Heart right ventricle (tissue), 16 donors: Measurements from ENCODE around the gene FAM3A. TPM values are rescaled to one million over a fixed set of nuclear protein-coding genes. Genes with fewer than 3 reads are reported as not detected.

Experiments used
- ATAC-seq, 8 donors: fragments of 200-7000 bp; cut with Tn5 transposase; one replicate each; pipeline ENCODE4 v1.9.1; 2020; ENCODE audit warnings: mild to moderate bottlenecking in 8 of 8, moderate library complexity in 8 of 8, moderate number of reproducible peaks in 1 of 8
- DNase-seq, 2 donors: peaks; one replicate each; pipeline ENCODE4 v3.0.0-alpha.2; 2020
- H3K27ac ChIP-seq, 10 donors: fragments of 200-600 bp; sonication (generic) in 2 of 10; one replicate each; pipeline versions ENCODE4 v1.5.0 to v1.8.0; 2020 to 2022; ENCODE audit warnings: mild to moderate bottlenecking in 3 of 10
- H3K27me3 ChIP-seq, 7 donors: fragments of 200-600 bp; one replicate each; pipeline ENCODE4 v1.8.0; 2021 to 2022; ENCODE audit warnings: mild to moderate bottlenecking in 2 of 7
- H3K36me3 ChIP-seq, 9 donors: fragments of 200-600 bp; sonication (generic) in 1 of 9; one replicate each; pipeline versions ENCODE4 v1.5.0 to v1.8.0; 2020 to 2022; ENCODE audit warnings: mild to moderate bottlenecking in 2 of 9
- H3K4me1 ChIP-seq, 9 donors: fragments of 200-600 bp; sonication (generic) in 1 of 9; one replicate each; pipeline versions ENCODE4 v1.5.0 to v1.8.0; 2020 to 2022; ENCODE audit warnings: mild to moderate bottlenecking in 4 of 9
- H3K4me3 ChIP-seq, 10 donors: fragments of 200-600 bp; sonication (generic) in 2 of 10; one replicate each; pipeline versions ENCODE4 v1.5.0 to v1.8.0; 2020 to 2022; ENCODE audit warnings: mild to moderate bottlenecking in 7 of 10, moderate library complexity in 2 of 10
- H3K9me3 ChIP-seq, 11 donors: fragments of 200-600 bp in 10 of 11; sonication (generic) in 2 of 11; one replicate each; pipeline versions ENCODE4 v1.5.0 to v1.8.0; 2013 to 2022; ENCODE audit warnings: mild to moderate bottlenecking in 2 of 11, control low read depth in 1 of 11, moderate library complexity in 1 of 11
- CTCF ChIP-seq, 9 donors: fragments of 200-600 bp; sonication (generic) in 2 of 9; IDR thresholded peaks; one replicate each; pipeline versions ENCODE4 v1.5.0 to v1.8.0; 2021 to 2022; ENCODE audit warnings: antibody characterized with exemption in 9 of 9, mild to moderate bottlenecking in 5 of 9, moderate library complexity in 1 of 9
- WGBS, 2 donors: extraction: QIAGEN DNeasy Blood & Tissue Kit; methylation state at CpG; one replicate each; pipeline ENCODE4 v1.1.7; 2013; ENCODE audit warnings: inconsistent platforms in 1 of 2; 5-methylcytosine and 5-hydroxymethylcytosine counted together
- intact Hi-C, 10 donors: fragments of 100-400 bp; cut with DNase I; formaldehyde crosslinking; loops; one replicate each; pipeline versions ENCODE4 v1.11.1 to v1.14.2; 2022
- polyA plus RNA-seq, 2 donors: library from polyadenylated mRNA; stranded (reverse); fragments of 200-250 nt; gene quantifications; one replicate each; pipeline ENCODE4 v1.2.3, GENCODE V29; 2013
- total RNA-seq, 10 donors: library from RNA; stranded (reverse); fragmentation: NEBNext Ultra II Directional in 3 of 10; extraction: Animal tissue kit (Norgen Biotek cat#: 25700) in 3 of 10; gene quantifications; one replicate each; pipeline versions ENCODE4 v1.2.1 to v1.2.4, GENCODE V29; 2021 to 2023
- donor health status: Arrhythmogenic right ventricular cardiomyopathy.
- donor health status: ischemic (EF 13 %, LVEDD 7.1; RV severe dilation, severe dysfunction).
- donor health status: healthy with polysubstance abuse.
- donor health status: DM: no; HTN: yes; CAD: no.
- donor health status: DM: no; HTN: no; CAD: no.
- donor health status: ischemic (EF 25% LVEDD 6.9; RV normal size, moderate dysfunction).
- donor health status: ischemic (EF 25% LVEDD 5.7; RV mildly dilated, moderate dysfunction).
- donor health status: healthy.
- donor health status: DM: yes; HTN: yes; CAD: no.
- donor health status: Ischemic cardiomyopathy.
- donor health status: ischemic (EF 35%, LVEDD 5.7; RV mildly dilated, moderate dysfunction).
- donor health status: nonischemic (EF 11% LVEDD 7.7; RV severe dilation, severe dysfunction).
- donor health status: DM: yes; HTN: yes; CAD: no.
- donor health status: PGD.
- donor health status: ischemic (EF 29% LVEDD 5.4; RV normal size, mild dysfunction).
- donor health status: nonischemic (EF 23%, LVEDD 6.1; RV moderate dilation, normal function).

FAM3A gene
- total and polyA plus RNA-seq, 12 donors = 36.5 to 76.6 (median 54.8) TPM

DNA sequence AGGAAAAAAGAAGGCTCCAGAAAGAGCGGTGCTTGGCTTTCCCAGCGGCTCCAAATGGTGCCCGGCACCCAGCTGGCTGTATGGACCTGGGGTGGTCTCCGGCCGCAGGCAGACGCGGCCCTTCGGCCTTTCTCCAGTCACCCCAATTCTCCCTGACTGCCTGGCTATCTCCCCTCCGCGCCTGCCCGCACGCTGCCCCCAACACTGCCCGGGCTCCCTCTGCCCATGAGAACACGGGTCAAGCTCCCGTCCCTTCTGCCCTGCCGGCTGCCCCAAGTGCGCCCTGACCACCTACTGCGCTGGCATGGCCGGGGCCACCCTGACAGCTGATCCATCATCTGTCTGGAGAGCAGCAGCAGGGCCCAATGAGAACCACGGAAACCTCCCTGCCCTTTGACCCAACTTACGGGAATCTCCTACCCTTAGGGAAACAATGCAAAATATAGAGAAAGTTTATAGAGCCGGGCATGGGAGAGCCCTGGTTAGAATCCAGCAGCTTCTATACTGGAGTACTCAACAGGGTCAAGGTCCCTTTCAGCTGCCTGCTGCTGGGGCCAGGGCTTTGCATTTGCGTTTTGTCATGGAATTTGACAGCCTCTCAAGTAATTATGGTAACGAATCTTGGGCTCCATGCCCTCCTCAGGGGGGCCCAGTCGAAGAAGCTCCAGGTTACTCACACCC, 1.2 kb upstream of the FAM3A start:
- Histone ChIP-seq H3K27me3 (peaks cover 0 to 5% (median 0%) of the 10 kb centered on the region in 7 donors), H3K4me1 (peaks cover 0 to 27% (median 13%) of the 10 kb centered on the region in 9 donors), H3K27ac (peak overlapping the region; percentile 84 to 99 (median 94)), H3K4me3 (peak overlapping the region in 9 of 10 donors; percentile 23 to 82 (median 73)), H3K9me3 (peaks cover 0 to 4% (median 0%) of the 10 kb centered on the region in 11 donors), H3K36me3 (no peaks in the 10 kb centered on the region)
- 30 to 37% methylated on average over 24 to 25 of the region's 25 CpGs for WGBS, 2 donors
- intact Hi-C loops = loop anchor here in 2 of 10 donors (2.0 to 10.0 kb wide), 3 partner anchors 26 to 122 kb away; partner anchors contain the start of genes PLXNA3 (in 1 of the 2), RPL10 (in 1 of the 2) and SLC10A3 (in 1 of the 2)
- ATAC-seq (peak in 5 of 8 donors; percentile 7 to 19 (median 11)), DNase-seq (no peak)
- TF ChIP-seq CTCF (IDR thresholded peaks at IDR 0.05) = no peak

GRCh38 chrX:154516656-154517100, 646 bp upstream of the FAM3A start:
- Histone ChIP-seq H3K36me3 (no peaks in the 10 kb centered on the region), H3K9me3 (peaks cover 0 to 4% (median 0%) of the 10 kb centered on the region in 11 donors), H3K27ac (peak overlapping the region; percentile 84 to 99 (median 94)), H3K4me1 (peaks cover 0 to 27% (median 13%) of the 10 kb centered on the region in 9 donors), H3K4me3 (peak overlapping the region in 9 of 10 donors; percentile 23 to 82 (median 73)), H3K27me3 (peaks cover 0 to 5% (median 0%) of the 10 kb centered on the region in 7 donors)
- DNase-seq = no peak
- peak; percentile 18 to 75 (median 56) for ATAC-seq
- intact Hi-C loops = loop anchor here in 3 of 10 donors (1.0 to 10.0 kb wide), 4 partner anchors 26 to 122 kb away; partner anchors contain the start of genes SLC10A3 (in 2 of the 3), PLXNA3 (in 1 of the 3) and RPL10 (in 1 of the 3)
- WGBS, 2 donors = 2 to 3% methylated on average over 19 of the region's 19 CpGs
- TF ChIP-seq CTCF (IDR thresholded peaks at IDR 0.05) = no peak

DNA sequence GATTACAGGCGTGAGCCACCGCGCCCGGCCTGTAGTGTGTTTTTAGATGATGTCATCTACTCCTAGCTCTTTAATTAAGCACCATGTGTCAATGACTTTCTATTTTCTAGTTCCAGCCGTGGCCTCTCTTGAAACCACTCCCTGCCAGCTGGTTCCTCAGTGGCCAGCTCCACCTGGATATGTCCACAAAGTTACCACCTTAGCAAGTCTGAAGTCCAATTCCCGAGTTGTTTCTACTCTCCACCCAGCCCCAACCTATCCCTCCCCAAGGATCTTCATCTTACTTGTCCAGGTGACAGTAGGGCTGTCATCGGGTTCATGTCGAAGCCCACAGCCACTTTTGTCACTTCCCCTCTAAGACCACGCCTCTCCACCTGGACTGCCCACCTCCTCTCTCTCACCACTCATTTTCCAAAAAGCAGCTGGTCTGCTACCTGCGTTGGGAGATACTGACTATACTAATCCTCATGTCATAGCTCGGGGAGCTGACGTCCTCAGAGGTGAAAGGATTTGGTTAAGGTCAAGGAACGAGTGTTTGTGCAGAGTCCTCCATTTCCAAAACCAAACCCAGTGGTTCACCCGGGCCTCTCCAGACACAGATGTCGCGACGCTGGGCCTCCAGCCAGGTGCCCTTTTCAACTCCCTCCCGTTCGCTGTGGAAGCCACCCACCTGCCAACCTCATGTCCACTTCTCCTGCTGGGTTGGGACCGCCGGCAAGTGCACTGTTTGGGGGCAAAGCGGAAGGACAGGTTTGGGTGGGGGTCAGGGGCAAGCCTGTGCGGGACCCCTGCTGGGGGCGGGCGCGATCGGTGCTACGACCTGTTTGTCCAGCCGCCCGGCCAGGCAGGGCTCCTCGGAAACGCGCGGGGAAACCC, 704 bp downstream of the FAM3A start:
- no peak for TF ChIP-seq CTCF (IDR thresholded peaks at IDR 0.05)
- WGBS, 2 donors = 15 to 16% methylated on average over 34 of the region's 34 CpGs
- Histone ChIP-seq H3K27ac (peak overlapping the region; percentile 84 to 99 (median 94)), H3K36me3 (no peaks in the 10 kb centered on the region), H3K4me3 (peak overlapping the region; percentile 47 to 82 (median 72)), H3K4me1 (peaks cover 0 to 27% (median 13%) of the 10 kb centered on the region in 9 donors), H3K9me3 (peaks cover 0 to 4% (median 0%) of the 10 kb centered on the region in 11 donors), H3K27me3 (peaks cover 0 to 5% (median 0%) of the 10 kb centered on the region in 7 donors)
- intact Hi-C loops = loop anchor here in 2 of 10 donors (1.0 to 10.0 kb wide), 3 partner anchors 24 to 121 kb away; partner anchors contain the start of genes PLXNA3 (in 1 of the 2) and RPL10 (in 1 of the 2)
- peak; percentile 23 to 48 for DNase-seq
- peak in 3 of 8 donors; percentile 6 to 24 (median 8) for ATAC-seq
